Gastroesophageal sphincter (tissue), 4 donors: ENCODE data around the gene AMDHD2. TPM values are rescaled to one million over a fixed set of nuclear protein-coding genes. Genes with fewer than 3 reads are reported as not detected.

Experiments used
- ATAC-seq: fragments of 150-250 bp; one replicate; pipeline ENCODE4 v1.9.1; 2016; ENCODE audit warnings: mild to moderate bottlenecking, moderate library complexity
- H3K27ac ChIP-seq, 4 donors: fragments of 200-600 bp; sonication (generic) in 3 of 4; 1 replicate in 3 of 4; 2 replicates in 1 of 4; pipeline ENCODE4 v1.5.1; 2016 to 2019
- H3K27me3 ChIP-seq: fragments of 200-600 bp; sonication (generic); one replicate; pipeline ENCODE4 v1.5.1; 2019
- H3K36me3 ChIP-seq, 2 donors: fragments of 200-600 bp; sonication (generic); one replicate each; pipeline ENCODE4 v1.5.1; 2019; ENCODE audit warnings: control low read depth in 1 of 2
- H3K4me1 ChIP-seq, 3 donors: fragments of 200-600 bp; sonication (generic); 1 replicate in 2 of 3; 2 replicates in 1 of 3; pipeline ENCODE4 v1.5.1; 2016 to 2019; ENCODE audit warnings: control low read depth in 2 of 3
- H3K4me3 ChIP-seq, 2 donors: fragments of 200-600 bp; sonication (generic); one replicate each; pipeline ENCODE4 v1.5.1; 2019; ENCODE audit warnings: mild to moderate bottlenecking in 1 of 2, moderate library complexity in 1 of 2
- H3K9me3 ChIP-seq, 3 donors: fragments of 200-600 bp; sonication (generic); one replicate each; pipeline ENCODE4 v1.5.1; 2017 to 2019; ENCODE audit warnings: control low read depth in 2 of 3
- EP300 ChIP-seq: sonication (generic); formaldehyde crosslinking; IDR thresholded peaks from one replicate; pipeline ENCODE4 v1.6.1; 2017; ENCODE audit warnings: antibody characterized with exemption, mild to moderate bottlenecking
- POLR2A ChIP-seq, 2 donors: fragments of 450-650 bp; IDR thresholded peaks; one replicate each; pipeline ENCODE4 v1.6.1; 2017; ENCODE audit warnings: antibody characterized with exemption in 2 of 2, mild to moderate bottlenecking in 2 of 2, moderate library complexity in 1 of 2
- POLR2AphosphoS5 ChIP-seq: sonication (generic); formaldehyde crosslinking; IDR thresholded peaks from one replicate; pipeline ENCODE4 v1.6.1; 2017; ENCODE audit warnings: antibody characterized with exemption
- WGBS, 2 donors: methylation state at CpG; one replicate each; pipeline ENCODE4 v1.1.5; 2018; ENCODE audit warnings: low coverage in 1 of 2; 5-methylcytosine and 5-hydroxymethylcytosine counted together
- total RNA-seq, 4 donors: library from RNA; depleted of rRNA; stranded (reverse); fragments of >200 nt; gene quantifications; one replicate each; pipeline ENCODE4 v1.1.0, GENCODE V29; 2016
- TF ChIP-seq, protein P1 (sequence below), 4 experiments: fragments of 200-600 bp in 2 of 4; fragments of 450-650 bp in 2 of 4; sonication (generic) in 1 of 4; IDR thresholded peaks; one replicate each; pipeline ENCODE4 v1.5.1; 2017 to 2019; ENCODE audit warnings: antibody characterized with exemption in 4 of 4, mild to moderate bottlenecking in 2 of 4, moderate library complexity in 2 of 4

Gene AMDHD2
- total RNA-seq, 4 donors from 2014 or later = 14.0 to 29.1 (median 23.4) TPM

DNA sequence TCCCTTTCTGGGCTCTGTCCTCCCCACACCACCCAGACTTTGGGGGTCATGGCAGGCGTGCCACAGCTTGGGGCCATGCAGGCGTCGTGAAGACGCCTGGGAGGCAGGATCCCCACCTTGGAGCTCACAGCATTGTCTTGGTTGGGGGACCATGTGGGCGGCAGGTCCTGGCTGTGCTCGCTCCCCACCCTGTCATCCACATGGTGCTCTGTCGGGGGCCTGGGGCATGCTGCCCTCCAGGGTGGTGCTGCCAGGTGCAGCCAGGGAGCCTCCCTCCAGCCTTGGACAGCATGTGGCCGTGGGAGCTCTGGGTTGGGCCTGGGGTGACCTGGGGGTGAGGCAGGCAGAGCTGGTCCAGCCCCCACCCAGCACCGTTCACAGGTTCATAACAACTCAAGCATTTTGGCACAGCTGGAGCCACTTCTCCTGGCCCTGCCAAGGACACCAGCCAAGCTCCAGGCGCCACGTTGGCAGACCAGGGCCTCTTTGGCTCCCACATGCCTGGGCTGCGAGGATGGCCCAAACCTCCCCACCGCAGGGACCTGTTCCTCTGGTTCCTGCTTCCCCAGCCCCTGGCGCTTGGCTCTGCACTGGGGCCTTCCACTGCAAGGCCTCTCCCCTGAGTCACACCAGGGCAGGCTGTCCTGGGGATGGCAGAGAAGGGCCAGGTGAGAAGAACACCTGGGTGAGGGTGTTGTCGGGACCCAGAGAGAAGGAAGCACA lies 21.5 kb upstream of the AMDHD2 start:
- Histone ChIP-seq H3K27ac (peak overlapping the region in 2 of 4 donors; percentile 46 to 49), H3K4me1 (peaks cover 0 to 53% (median 26%) of the 10 kb centered on the region in 3 donors), H3K27me3 (no peaks in the 10 kb centered on the region), H3K9me3 (no peaks in the 10 kb centered on the region), H3K4me3 (no peak overlapping the region), H3K36me3 (peaks cover 0 to 46% of the 10 kb centered on the region in 2 donors)
- WGBS, 2 donors = 60% methylated on average over 2 of the region's 15 CpGs; no CpG with 5 or more reads in 1 of the 2 donors
- TF ChIP-seq, protein P1, sequence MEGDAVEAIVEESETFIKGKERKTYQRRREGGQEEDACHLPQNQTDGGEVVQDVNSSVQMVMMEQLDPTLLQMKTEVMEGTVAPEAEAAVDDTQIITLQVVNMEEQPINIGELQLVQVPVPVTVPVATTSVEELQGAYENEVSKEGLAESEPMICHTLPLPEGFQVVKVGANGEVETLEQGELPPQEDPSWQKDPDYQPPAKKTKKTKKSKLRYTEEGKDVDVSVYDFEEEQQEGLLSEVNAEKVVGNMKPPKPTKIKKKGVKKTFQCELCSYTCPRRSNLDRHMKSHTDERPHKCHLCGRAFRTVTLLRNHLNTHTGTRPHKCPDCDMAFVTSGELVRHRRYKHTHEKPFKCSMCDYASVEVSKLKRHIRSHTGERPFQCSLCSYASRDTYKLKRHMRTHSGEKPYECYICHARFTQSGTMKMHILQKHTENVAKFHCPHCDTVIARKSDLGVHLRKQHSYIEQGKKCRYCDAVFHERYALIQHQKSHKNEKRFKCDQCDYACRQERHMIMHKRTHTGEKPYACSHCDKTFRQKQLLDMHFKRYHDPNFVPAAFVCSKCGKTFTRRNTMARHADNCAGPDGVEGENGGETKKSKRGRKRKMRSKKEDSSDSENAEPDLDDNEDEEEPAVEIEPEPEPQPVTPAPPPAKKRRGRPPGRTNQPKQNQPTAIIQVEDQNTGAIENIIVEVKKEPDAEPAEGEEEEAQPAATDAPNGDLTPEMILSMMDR (IDR thresholded peaks at IDR 0.05) = no peak
- TF ChIP-seq POLR2A (IDR thresholded peaks at IDR 0.05) (no peak), POLR2AphosphoS5 (no peak), EP300 (no peak)
- no peak for ATAC-seq

DNA sequence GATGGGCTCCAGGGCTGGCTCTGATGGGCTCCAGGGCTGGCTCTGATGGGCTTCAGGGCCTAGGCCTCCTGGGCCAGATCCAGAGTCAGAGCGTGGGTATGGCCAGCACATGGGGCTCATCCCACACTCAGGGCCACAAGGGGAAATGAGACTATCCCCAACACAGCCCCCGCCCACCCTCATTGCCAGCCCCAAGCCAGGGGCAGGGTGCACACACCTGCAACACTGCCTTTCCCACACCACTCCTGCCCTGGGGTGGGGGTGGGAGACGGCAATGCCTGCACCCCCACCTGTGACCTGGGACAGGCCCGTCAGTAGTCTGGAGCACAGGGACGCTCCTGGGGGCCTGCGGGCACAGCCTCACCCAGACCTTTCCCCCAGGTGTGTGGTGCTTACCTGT lies 20.7 kb upstream of the AMDHD2 start:
- Histone ChIP-seq H3K27ac (no peak overlapping the region), H3K27me3 (no peaks in the 10 kb centered on the region), H3K4me1 (peaks cover 0 to 53% (median 26%) of the 10 kb centered on the region in 3 donors), H3K4me3 (no peak overlapping the region), H3K9me3 (no peaks in the 10 kb centered on the region), H3K36me3 (peaks cover 0 to 46% of the 10 kb centered on the region in 2 donors)
- WGBS, 2 donors = no CpG with 5 or more reads among the region's 6 CpGs
- ATAC-seq = no peak
- TF ChIP-seq EP300 (no peak), POLR2AphosphoS5 (no peak), POLR2A (IDR thresholded peaks at IDR 0.05) (no peak)
- TF ChIP-seq, protein P1 (IDR thresholded peaks at IDR 0.05) = no peak

DNA sequence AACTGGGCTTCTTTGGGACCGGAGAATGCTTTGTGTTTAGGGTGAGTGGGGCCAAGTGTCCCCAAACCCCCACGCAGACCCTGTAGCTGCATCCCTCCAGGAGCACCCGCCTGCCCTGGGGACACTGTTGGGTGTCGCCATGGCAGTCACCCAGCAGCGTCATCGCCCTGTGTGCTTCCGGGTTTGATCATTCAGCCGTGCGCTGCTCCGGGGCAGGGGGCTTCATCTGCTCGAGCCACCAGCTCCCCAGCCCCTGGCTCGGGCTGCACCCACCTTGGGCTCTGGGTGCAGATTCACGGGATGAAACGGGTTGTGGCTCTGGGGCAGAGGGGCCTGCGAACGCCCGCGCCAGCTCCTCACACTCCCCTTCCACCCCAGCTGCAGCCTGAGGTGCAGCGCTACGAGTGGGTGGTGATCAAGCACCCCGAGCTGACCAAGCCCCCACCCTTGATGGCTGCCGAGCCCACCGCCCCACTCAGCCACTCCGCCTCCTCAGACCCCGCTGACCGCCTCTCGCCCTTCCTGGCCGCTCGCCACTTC lies 20.2 kb upstream of the AMDHD2 start:
- Histone ChIP-seq H3K4me3 (no peak overlapping the region), H3K9me3 (no peaks in the 10 kb centered on the region), H3K27ac (no peak overlapping the region), H3K36me3 (peaks cover 0 to 46% of the 10 kb centered on the region in 2 donors), H3K27me3 (no peaks in the 10 kb centered on the region), H3K4me1 (peaks cover 0 to 53% (median 26%) of the 10 kb centered on the region in 3 donors)
- no peak for TF ChIP-seq EP300
- TF ChIP-seq, protein P1 (IDR thresholded peaks at IDR 0.05) = no peak
- no peak for TF ChIP-seq POLR2A (IDR thresholded peaks at IDR 0.05)
- TF ChIP-seq POLR2AphosphoS5 = no peak
- no CpG with 5 or more reads among the region's 29 CpGs for WGBS, 2 donors
- ATAC-seq = no peak

DNA sequence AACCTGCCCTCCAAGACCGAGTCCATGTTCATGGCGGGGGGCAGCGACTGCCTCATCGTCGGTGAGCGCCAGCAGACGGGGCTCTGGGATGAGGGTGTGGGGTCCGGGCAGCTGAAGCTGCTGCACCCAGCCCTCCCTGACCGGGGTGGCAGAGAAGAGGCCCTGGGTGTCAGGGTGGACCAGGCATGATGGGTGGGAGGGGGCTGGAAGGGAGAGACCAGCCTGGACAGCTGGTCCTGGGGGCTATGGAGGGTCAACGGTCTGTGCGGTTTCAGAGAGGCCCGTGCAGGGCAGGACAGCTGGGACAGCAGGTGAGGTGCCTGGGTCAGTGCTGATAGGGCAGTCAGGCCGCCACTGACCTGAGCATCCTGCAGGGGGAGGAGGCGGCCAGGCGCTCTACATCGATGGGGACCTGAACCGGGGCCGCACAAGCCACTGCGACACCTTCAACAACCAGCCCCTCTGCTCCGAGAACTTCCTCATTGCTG lies 19.7 kb upstream of the AMDHD2 start:
- Histone ChIP-seq H3K4me3 (no peak overlapping the region), H3K36me3 (peaks cover 0 to 46% of the 10 kb centered on the region in 2 donors), H3K27me3 (no peaks in the 10 kb centered on the region), H3K9me3 (no peaks in the 10 kb centered on the region), H3K27ac (no peak overlapping the region), H3K4me1 (peaks cover 0 to 53% (median 26%) of the 10 kb centered on the region in 3 donors)
- ATAC-seq = no peak
- TF ChIP-seq, protein P1 (IDR thresholded peaks at IDR 0.05) = no peak
- no peak for TF ChIP-seq POLR2AphosphoS5
- no peak for TF ChIP-seq POLR2A (IDR thresholded peaks at IDR 0.05)
- TF ChIP-seq EP300 = no peak
- WGBS, 2 donors = 100% methylated on average over 1 of the region's 20 CpGs; no CpG with 5 or more reads in 1 of the 2 donors
